Fibroblast of skin of left quadriceps (primary cell): ENCODE measurements around the gene FRMD6.

ENCODE experiments used
- DNase-seq, 2 experiments: peaks; one replicate each; pipeline ENCODE4 v3.0.0-alpha.2; 2013; ENCODE audit warnings: low read depth in 2 of 2

The FRMD6 gene

DNA sequence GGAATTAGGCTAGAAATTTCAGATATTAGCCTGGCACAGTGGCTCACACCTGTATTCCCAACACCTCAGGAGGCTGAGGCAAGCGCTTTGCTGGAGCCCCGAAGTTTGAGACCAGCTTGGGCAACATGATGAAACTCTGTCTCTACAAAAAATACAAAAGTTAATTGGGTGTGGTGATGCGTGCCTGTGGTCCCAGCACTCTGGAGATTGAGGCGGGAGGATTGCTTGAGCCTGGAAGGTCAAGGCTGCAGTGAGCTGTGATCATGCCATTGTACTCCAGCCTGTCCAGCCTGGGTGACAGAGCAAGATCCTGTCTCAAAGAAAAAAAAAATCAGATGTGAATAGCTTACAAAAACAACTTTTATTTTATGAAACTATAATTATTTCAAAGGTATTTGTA lies 15.1 kb downstream of the FRMD6 start:
- DNase-seq, result no peak

DNA sequence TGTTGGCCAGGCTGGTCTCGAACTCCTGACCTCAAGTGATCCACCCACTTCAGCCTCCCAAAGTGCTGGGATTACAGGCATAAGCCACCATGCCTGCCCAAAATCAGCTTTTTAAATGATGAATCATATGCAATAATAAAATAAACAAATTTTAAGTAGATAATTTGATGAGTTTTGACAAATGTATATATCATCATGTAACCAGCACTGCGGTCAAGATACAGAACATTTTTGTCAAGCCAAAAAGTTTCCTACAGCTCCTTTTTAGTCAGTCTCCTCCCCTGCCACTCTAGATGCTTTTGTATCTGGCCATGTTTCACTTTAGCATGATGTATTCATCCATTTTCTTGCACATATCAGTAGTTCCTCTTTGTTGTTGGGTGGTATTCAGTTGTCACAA lies 17.2 kb downstream of the FRMD6 start:
- no peak for DNase-seq

DNA sequence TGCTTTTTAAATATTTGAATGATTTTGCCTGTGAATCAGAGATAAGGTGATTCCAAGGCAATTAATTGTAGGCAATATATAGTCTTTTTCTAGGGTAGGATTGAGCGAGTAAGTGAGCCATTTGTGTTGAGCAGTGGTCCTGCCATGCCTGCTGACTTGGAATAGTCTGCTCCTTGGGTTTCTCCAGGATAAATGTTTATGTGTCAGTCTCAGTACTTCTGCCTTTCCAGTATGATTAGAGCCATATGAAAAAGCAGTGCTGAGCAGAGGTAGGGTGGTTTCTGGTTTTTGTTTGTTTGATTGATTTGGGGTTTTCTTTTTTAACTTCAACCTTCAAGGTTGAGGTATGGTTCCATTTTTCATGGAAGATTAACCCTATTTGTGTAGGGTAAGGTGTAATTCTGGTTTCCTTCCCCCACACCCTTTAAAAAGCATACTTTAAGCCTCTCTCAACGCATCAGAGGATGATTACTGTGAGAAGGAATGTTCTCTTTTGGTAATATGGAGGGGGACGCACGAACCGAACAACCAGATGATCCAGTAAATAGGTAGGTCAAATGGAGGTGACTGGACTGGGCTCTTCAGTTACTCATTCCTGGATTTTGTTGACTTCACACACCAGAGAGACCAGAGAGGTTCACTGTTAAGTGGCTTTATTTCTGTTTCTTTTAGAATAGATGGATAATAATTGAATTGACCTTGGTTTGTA lies 22.7 kb downstream of the FRMD6 start:
- peak in 1 of 2 experiments; percentile 40 for DNase-seq

DNA sequence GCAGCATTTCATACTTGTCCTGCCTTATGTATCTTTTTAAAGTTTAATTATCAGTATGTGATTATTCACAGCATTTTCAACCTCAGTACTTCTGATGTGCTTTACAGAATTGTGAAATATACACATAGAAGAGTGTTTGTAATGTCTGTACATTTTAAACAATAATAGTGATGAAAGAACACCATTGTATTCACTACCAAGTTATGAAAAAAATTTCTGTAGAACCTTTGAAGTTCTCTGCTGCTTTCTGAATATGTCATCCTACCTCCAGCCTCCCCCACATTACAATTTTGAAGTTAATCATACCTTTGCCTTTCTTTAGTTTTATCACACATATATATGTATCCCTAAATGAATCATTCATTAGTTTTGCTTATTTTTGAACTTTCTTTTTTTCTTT lies 24.8 kb downstream of the FRMD6 start:
- DNase-seq, result no peak

DNA sequence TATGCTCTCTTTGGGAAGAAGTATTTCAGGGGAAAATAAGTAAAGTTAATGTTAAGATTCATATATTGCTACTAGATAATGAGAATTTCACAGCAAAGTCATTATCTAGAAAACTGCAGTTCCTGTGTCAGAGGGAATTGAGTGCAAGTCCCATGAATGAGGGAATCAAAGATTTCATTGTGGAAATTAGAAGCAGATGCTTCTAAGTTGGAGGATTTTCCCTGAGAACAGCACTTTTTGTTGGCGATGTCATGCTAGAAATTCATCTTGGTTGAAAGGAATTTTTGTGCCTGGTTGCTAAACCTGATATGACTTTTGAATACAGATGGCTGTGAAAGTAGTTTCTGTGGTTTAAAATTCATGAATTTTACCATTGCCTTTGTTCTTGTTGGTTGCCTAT lies 25.6 kb downstream of the FRMD6 start:
- peak; percentile 74 to 77 for DNase-seq

DNA sequence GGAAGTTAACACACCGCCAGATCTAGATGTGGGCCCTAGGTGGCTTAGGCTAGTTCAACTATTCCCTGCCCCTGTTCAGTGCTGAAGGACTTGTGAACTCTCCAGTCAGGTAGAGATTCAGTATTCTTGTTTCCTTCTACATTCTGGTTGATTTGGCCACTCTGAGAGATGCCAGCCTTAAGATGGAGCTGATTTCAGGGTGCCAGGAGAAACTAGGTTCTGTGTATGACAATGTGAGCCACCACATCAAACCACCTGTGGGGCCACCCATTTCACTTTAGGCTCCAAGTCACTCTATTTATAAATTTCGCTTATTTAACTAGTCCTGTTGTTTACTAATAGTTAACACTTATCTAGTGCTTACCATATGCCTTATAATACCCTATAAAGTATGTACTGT lies 26.0 kb downstream of the FRMD6 start:
- DNase-seq, result no peak

DNA sequence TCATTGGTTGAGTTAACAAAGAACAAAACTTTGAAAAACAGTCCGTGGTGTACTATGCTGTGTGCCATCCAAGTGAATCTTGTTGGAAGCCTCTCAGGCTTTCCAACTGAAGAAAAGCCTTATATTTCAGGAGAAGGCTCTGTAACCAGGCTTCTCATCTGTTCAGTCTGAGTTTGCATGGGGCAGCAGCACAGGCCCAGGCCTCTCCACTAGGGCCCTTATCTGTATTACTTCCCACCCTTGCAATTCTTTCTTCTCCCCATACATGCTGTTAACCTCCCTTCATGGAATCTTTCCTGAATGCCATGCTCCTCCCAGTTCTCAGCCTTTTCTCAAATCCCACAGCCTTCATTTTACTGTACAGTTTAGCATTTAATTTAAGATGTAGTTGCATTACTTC lies 28.3 kb downstream of the FRMD6 start:
- DNase-seq, result no peak

DNA sequence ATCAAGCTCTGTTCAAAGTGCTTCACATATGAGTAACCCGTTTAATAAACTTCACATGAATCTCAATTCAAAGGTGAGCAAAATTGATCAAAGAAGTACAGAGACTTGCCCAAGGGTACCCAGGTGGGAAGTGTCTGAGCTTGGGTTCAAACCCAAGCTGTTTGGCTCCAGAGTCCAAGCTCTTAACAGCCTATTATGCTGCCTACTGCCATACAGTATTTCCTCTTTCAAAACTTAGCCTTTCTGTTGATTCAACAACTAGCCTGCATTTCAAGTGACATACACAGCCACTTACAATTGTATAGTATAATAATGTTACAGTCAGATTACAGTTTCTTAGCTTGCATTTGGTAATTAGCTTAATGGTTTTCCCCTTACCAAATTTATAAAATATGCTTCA lies 29.7 kb downstream of the FRMD6 start:
- DNase-seq, result no peak

DNA sequence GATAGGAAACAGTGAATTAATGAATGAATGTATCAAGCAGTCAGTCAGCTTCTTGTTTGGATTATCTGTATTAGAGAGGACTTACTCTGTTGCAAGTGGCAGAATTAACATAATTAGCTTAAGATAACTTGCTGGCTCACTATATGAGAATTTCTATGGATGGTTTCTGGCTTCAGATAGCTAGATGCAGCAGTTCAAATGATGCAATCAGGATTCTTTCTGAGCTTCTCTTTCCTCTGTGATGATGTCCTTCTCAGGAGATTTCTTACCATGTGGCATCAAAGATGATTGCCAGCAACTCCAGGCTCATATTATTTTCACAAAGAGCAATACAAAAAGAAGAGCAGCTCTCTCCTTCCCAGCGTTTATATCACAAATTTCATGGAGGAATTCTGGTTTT lies 30.7 kb downstream of the FRMD6 start:
- DNase-seq, result peak; percentile 49 to 52

DNA sequence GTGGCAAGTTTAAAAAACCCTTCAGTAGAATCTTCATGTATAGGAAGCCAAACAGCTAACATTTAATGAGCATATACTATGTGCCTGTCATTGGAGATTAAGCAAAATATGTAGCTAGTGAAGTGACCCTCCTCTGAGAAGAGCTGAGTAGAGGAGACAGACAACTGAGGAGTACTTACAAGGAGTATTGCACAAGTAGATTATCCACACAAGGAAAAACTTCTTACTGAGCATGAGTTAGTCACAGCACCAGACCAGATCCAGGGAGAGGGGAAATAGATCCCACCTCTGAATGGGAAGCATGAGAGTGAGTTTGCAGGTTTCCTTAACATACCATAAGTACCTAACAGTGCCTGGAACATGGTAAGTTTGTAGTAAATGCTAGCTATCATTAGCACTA lies 33.0 kb downstream of the FRMD6 start:
- no peak for DNase-seq

DNA sequence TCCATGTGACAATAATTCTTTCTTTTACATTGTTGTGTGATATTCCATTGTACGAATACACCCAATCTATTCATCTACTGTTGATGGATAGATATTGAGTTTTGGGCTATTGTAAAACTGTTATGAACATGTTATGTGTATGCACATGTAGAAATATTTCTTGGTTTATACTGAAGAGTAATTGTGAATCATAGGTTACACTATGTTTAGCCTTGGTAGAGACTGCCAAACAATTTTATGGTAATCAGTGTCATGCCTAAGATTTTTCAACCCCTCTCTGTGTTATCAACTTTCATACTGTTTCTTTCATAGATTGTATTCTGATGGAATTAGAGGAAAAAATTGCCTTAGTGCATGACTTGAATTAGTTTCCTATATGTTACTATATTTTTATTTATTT lies 39.5 kb downstream of the FRMD6 start:
- no peak for DNase-seq

DNA sequence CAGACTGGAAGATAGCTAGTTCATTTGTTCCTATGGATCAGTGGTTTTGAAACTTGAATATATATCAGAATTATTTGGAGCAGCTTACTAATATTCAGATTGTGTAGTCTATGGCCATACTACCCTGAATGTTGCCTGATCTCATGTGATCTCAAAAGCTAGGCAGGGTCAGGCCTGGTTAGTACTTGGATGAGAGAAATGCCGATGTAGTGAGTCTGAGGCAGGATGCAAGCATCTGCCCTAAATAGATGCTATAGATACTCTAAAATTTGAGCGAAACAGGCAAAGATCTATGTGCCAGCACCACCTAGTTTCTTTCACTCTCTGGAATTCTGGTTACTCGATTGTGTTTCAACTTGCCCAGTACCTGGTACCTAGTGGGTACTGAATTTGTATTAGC lies 40.9 kb downstream of the FRMD6 start:
- no peak for DNase-seq

DNA sequence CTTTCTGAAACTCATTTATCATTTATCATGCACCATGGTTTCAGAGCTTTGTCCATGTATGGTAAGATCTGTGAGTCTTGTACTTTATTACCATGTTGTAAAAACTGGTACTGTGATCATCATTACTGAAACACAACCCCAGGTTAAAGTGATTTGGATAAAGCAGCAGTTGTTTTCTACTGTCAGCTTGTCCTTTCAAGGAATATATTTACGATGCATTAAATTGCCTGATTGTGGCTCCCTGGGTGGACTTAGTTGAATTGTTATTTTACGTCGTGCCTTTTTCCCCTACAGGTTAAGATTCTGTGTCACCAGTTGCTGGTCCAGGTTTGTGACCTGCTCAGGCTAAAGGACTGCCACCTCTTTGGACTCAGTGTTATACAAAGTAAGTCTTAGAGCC lies 46.1 kb downstream of the FRMD6 start:
- DNase-seq, result no peak

DNA sequence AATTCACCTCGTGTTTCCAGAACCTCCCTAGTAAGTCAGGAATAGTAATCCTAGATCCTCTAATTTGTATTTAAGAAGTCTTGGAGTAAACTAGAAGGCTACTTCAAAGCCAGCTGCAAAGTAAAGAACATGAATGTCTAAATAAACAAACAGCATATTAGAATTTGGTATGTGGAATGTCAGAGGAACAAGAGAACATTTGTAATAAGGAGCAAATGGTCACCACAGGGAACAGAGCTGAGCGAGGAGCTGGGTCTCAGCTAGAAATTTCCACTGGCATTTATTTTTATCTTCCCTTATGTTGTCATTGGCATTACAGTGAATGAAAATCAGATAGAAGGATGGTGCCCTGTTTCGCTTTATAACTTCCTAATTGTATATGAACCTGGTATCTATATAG lies 50.2 kb downstream of the FRMD6 start:
- no peak for DNase-seq

DNA sequence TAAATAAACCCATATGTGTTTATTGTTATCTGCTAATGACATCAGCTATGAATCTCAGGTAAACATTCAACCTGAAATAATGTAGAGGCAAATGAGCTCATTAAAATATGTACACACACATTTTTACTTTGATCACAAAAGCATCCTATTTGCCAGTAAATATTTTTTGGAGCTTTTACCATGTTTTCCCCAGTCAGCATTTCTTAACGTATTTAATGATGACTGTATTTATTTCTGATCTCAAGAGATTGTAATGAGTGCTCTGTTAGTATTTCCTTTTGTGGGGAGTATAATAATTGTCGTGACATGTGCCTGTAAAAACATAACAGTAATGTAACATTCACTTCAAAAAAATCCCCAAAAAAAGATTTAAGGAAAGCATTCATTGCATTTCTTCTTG lies 52.1 kb downstream of the FRMD6 start:
- DNase-seq, result no peak

DNA sequence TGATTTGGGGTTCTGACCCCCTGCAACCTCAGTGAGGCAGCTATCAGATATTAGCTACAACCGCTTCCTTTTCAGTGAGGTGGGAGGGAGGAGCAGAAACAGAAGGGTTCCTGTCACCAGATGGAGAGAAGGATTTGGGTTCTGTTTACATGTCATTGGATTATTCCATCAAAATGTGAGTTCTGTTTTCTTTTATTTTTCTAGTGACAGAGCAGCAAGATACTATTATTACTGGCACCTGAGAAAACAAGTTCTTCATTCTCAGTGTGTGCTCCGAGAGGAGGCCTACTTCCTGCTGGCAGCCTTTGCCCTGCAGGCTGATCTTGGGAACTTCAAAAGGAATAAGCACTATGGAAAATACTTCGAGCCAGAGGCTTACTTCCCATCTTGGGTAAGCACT lies 52.8 kb downstream of the FRMD6 start:
- DNase-seq, result no peak

DNA sequence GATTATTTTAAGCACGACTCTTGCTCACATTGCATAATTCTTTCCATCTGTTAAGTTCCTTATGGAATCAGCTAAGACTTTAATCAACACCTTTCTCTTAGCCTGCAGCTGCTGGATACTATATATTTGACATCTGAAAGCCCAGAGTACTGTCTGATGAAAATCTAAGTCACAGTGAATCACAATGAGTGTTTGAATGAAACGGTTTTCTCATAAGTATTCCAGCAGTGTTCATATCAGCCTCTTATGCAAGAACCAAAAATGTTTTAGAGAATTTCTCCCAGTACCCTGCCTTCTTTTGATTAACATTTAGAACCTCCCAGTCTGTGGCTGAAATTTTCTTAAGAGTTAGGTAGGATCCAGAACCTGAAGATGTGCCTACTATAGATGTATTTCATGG lies 55.6 kb downstream of the FRMD6 start:
- no peak for DNase-seq

DNA sequence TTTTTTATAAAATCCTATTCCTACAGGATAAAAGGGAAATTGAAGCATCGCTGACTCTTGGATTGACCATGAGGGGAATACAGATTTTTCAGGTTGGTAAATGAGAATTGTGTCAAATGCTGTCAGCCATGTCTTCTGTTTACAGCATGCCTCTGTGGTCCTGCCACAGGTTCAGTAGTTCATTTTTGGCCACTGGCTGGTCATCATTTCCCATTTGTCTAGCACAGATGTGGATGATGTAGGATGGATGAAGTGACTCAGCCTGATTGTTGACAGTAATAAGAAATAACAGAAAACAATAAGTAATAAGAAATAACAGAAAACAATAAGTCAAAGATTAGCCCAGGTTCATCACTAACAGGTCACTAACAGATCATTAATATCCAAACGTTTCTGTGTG lies 59.8 kb downstream of the FRMD6 start:
- no peak for DNase-seq

DNA sequence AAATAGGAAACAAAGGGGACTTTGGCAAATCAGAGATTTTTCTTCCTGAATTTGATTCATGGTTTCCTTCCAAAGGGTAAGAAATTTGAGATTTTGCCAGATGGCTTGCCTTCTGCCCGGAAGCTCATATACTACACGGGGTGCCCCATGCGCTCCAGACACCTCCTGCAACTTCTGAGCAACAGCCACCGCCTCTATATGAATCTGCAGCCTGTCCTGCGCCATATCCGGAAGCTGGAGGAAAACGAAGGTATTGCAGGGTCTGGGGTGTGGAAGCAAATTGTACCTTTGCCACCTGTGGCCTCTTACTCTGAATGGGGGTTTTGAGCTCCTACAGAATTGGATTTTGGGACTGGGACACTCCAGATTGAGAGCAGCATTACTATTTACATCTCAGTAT lies 63.5 kb downstream of the FRMD6 start:
- no peak for DNase-seq

DNA sequence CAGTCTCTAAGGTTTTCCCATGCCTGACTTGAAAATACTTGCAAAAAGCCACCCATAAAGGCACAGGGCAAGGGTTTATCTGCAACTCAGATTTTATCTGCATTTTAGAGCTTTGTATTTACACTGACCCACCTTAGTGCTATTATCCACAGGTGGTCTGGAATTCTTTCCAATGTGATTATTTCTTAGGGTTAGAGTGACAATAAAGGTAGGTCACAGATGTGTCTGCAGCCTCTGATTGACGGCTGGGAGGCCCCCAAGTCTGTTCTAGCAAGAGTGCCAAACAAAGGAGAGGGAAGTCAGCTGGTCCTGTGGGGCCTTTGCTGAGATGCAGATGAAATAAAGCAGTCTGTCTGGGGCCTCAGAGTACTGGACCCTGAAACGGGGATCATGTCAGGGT lies 64.0 kb downstream of the FRMD6 start:
- DNase-seq, result no peak

DNA sequence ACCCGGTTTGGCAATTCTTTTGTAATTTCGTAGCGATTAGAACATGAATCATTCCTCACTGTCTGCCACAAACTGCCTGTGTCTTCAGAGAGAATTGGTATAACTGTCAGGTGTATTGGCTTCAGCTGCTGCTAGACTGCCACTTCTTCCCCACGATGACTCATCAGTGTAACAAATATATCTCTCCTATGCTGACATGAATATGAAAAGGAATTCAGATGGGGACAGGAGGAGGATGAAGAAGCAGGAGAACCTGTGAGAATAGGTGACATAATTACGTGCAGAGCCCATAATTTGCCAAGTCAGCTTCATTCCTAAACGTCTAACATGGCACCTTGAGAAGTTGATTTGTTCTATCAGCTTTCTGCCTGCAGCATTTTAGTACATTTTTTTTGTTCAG lies 64.9 kb downstream of the FRMD6 start:
- no peak for DNase-seq

DNA sequence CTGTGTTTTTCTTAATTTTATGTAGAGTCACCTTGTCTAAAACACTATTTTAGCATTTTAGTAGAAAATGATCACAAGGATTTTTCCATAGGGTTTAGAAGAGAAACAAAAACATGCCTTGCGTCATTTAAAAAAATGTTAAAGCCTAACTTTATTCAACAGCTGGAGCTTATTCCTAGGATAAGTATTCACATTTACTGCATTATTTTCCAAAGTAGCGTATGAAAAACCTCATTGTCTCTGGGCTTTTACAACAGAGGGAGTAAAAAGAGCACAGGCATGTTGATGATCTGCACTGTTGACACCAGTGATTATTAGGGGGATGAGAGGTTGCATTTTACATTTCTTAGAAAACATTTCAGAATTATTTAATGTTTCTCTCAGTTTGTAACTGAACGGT lies 66.1 kb downstream of the FRMD6 start:
- DNase-seq, result no peak

DNA sequence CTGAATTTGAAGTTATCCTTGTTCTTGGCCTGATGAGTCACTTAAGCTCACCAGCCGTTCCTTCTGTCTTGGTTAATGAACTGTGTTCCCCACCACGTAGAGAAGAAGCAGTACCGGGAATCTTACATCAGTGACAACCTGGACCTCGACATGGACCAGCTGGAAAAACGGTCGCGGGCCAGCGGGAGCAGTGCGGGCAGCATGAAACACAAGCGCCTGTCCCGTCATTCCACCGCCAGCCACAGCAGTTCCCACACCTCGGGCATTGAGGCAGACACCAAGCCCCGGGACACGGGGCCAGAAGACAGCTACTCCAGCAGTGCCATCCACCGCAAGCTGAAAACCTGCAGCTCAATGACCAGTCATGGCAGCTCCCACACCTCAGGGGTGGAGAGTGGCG lies 68.2 kb downstream of the FRMD6 start:
- DNase-seq, result no peak

DNA sequence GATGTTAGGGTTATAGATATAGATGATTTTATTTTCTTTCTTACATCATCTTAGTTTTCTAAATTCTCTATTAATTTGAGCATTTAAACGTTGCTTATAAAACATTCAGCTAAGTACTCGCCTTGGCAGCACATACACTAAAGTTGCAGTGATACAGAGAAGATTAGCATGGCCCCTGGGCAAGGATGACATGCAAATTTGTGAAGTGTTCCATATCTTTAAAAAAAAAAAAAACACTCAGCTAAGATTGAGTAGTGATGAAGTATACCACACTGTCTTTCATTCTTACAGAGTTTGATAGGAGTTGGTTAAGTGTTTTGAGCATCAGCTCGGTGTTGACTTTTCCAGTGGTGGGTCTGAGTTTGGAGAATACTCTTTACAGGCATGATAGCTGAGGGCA lies 72.3 kb downstream of the FRMD6 start:
- DNase-seq, result no peak

DNA sequence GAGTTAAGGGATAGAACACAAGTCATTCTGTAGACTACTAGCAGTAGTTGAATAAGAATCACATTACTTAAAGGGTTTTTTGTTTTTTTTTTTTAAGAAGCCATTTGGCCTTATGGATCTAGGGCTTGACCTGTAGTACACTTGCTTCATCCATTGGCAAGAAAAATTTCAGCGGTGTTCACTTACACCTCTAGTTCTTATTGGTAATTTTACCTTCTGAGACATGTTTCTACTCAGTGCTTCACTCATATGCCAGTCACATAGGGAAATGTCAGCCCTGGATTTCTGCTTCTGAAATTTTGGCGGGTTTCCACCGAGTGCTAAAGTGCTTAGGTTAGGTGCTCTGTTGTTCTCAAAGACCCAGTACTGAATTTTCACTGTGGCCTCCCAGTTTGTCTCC lies 72.9 kb downstream of the FRMD6 start:
- no peak for DNase-seq
